Measurements from ENCODE around the gene ZNF487.

DNA sequence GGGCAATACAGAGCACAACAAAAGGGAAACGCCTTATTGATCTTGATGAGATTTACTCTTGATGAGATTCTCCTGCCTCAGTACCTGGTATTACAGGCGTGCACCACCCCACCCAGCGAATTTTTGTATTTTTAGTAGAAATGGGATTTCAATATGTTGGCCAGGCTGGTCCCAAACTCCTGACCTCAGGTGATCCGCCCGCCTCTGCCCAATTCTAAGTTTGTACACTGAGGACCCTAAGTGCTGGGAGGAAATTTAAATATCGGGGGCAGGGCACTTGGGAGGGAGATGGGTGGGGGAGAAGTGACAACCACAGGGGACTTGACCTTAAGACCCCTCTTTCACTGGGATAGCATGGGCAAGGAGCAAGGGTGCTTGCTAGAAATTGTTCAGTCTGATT, 42.0 kb upstream of the ZNF487 start:
- TF ChIP-seq CTCF (IDR thresholded peaks at IDR 0.05) (no peak), HDAC2 (IDR thresholded peaks at IDR 0.05) (no peak), POLR2A (IDR thresholded peaks at IDR 0.05; ENCODE audit: low read length) (no peak), JUN (IDR thresholded peaks at IDR 0.05) (no peak), MYC (IDR thresholded peaks at IDR 0.05; ENCODE audit: borderline replicate concordance, low read length) (no peak), REST (IDR thresholded peaks at IDR 0.05) (no peak)

All from A549 (cell line).